PC-3 (cell line): ENCODE measurements around the gene CFAP97D1. TPM values are rescaled to one million over a fixed set of nuclear protein-coding genes. Genes with fewer than 3 reads are reported as not detected.

ENCODE experiments used
- ATAC-seq: fragments of 200-7000 bp; cut with Tn5 transposase; 2 replicates; pipeline ENCODE4 v1.9.1; 2020; ENCODE audit warnings: mild to moderate bottlenecking, moderate library complexity
- BruUV-seq: library from RNA; stranded (reverse); fragments of 400-500 nt; replicated peaks from 2 replicates; lab custom pipeline; 2021; lab: Mats Ljungman, UMichigan
- CTCF ChIA-PET: fragments of 300-600 bp; sonication (Branson Sonifier 250); formaldehyde crosslinking; loops from one replicate; lab custom pipeline; 2022; ENCODE audit warnings: antibody characterized with exemption; lab: Charles Lee
- POLR2A ChIA-PET: fragments of 300-600 bp; sonication (Branson Sonifier 250); formaldehyde crosslinking; loops from one replicate; lab custom pipeline; 2022; ENCODE audit warnings: antibody characterized with exemption; ENCODE audit not compliant: unreplicated experiment; lab: Charles Lee
- DNase-seq: peaks from one replicate; pipeline ENCODE4 v3.0.0-alpha.2; 2015
- H2AFZ ChIP-seq: fragments of 300-600 bp; sonication (generic); 2 replicates; pipeline ENCODE4 v1.6.0; 2016; ENCODE audit warnings: antibody characterized with exemption, low read length
- H3F3A ChIP-seq: fragments of 300-600 bp; sonication (generic); one replicate; pipeline ENCODE4 v1.6.0; 2017; ENCODE audit warnings: antibody characterized with exemption, low read length, control low read depth, mild to moderate bottlenecking; ENCODE audit not compliant: unreplicated experiment
- H3K27ac ChIP-seq: fragments of 300-600 bp; sonication (generic); 2 replicates; pipeline ENCODE4 v1.5.1; 2016; ENCODE audit warnings: mild to moderate bottlenecking, low read length
- H3K27me3 ChIP-seq: fragments of 300-600 bp; sonication (generic); 2 replicates; pipeline ENCODE4 v1.6.1; 2016; ENCODE audit warnings: low read length, mixed read lengths
- H3K36me3 ChIP-seq: fragments of 300-600 bp; sonication (generic); 2 replicates; pipeline ENCODE4 v1.6.1; 2016; ENCODE audit warnings: low read depth, mixed run types, low read length, mixed read lengths
- H3K4me1 ChIP-seq: fragments of 300-600 bp; sonication (generic); 2 replicates; pipeline ENCODE4 v1.5.1; 2016; ENCODE audit warnings: low read length; ENCODE audit not compliant: insufficient read depth
- H3K4me2 ChIP-seq: fragments of 300-600 bp; sonication (generic); 2 replicates; pipeline ENCODE4 v1.6.0; 2016; ENCODE audit warnings: low read length
- H3K4me3 ChIP-seq: fragments of 300-600 bp; sonication (generic); 2 replicates; pipeline ENCODE4 v1.5.1; 2016; ENCODE audit warnings: mild to moderate bottlenecking, low read length, mixed read lengths
- H3K79me2 ChIP-seq: fragments of 300-600 bp; sonication (generic); 2 replicates; pipeline ENCODE4 v1.6.1; 2017; ENCODE audit warnings: low read length, mixed read lengths
- H3K9ac ChIP-seq: fragments of 300-600 bp; sonication (generic); 2 replicates; pipeline ENCODE4 v1.6.0; 2016; ENCODE audit warnings: mild to moderate bottlenecking, low read length
- H3K9me2 ChIP-seq: fragments of 300-600 bp; sonication (generic); replicated peaks from 2 replicates; pipeline ENCODE4 v1.6.1; 2016; ENCODE audit warnings: mixed run types, low read length, mixed read lengths
- H3K9me3 ChIP-seq: fragments of 300-600 bp; sonication (generic); 2 replicates; pipeline ENCODE4 v1.6.1; 2016; ENCODE audit warnings: low read length, mixed read lengths
- H4K20me1 ChIP-seq: fragments of 300-600 bp; sonication (generic); 2 replicates; pipeline ENCODE4 v1.6.1; 2016; ENCODE audit warnings: low read length, mixed read lengths
- CTCF ChIP-seq: fragments of 300-600 bp; sonication (generic); conservative IDR thresholded peaks from 2 replicates; pipeline ENCODE4 v1.5.1; 2017; ENCODE audit warnings: antibody characterized with exemption, low read depth, mild to moderate bottlenecking, low read length
- EZH2 ChIP-seq: fragments of 300-600 bp; sonication (generic); IDR thresholded peaks from one replicate; pipeline ENCODE4 v1.6.1; 2017; ENCODE audit warnings: antibody characterized with exemption, mild to moderate bottlenecking, low read length; ENCODE audit not compliant: unreplicated experiment
- EZH2phosphoT487 ChIP-seq: fragments of 300-600 bp; sonication (generic); IDR thresholded peaks from 2 replicates; pipeline ENCODE4 v1.6.1; 2018; ENCODE audit warnings: mild to moderate bottlenecking, antibody characterized with exemption, low read length, borderline replicate concordance
- intact Hi-C: fragments of 100-400 bp; cut with micrococcal nuclease; formaldehyde crosslinking; loops from 2 replicates; pipeline ENCODE4 v1.9.0; 2023
- total RNA-seq: library from RNA; depleted of rRNA; stranded (reverse); fragments of >200 nt; gene quantifications from 2 replicates; pipeline ENCODE4 v1.2.3, GENCODE V29; 2014

CFAP97D1 gene
- total RNA-seq, 1 experiment from 2014 or later: 0.29 TPM

- Histone ChIP-seq H2AFZ (no peak overlapping the region), H4K20me1 (no peaks in the 10 kb centered on the region), H3K9me2 (no peaks in the 10 kb centered on the region), H3K27ac (no peak overlapping the region), H3K4me3 (no peak overlapping the region), H3K9me3 (no peaks in the 10 kb centered on the region), H3K9ac (no peak overlapping the region), H3K36me3 (peaks cover 20% of the 10 kb centered on the region; the same call in 1 of the 2 replicates), H3K4me1 (peaks cover 16% of the 10 kb centered on the region), H3K27me3 (no peaks in the 10 kb centered on the region), H3K79me2 (no peaks in the 10 kb centered on the region), H3K4me2 (no peak overlapping the region), H3F3A (no peaks in the 10 kb centered on the region)
- no TSS peak for BruUV-seq
- no peak for ATAC-seq
- ChIA-PET POLR2A (interaction anchor here (0.6 kb wide), 1 partner anchor 592 kb away, joined by 3 read pairs; no protein-coding TSS in a partner anchor), CTCF (no interaction called here)
- no peak for TF ChIP-seq EZH2phosphoT487
- TF ChIP-seq EZH2: no peak
- no peak for TF ChIP-seq CTCF
- intact Hi-C loops: no loop called here
- DNase-seq: no peak
Measured at GRCh38 chr17:43817826-43818225, 37.6 kb downstream of the CFAP97D1 start.

GRCh38 chr17:43818966-43819365, 38.7 kb downstream of the CFAP97D1 start:
- Histone ChIP-seq H3K27ac (no peak overlapping the region), H3K79me2 (no peaks in the 10 kb centered on the region), H3K27me3 (no peaks in the 10 kb centered on the region), H3K9ac (no peak overlapping the region), H4K20me1 (no peaks in the 10 kb centered on the region), H3F3A (no peaks in the 10 kb centered on the region), H3K36me3 (peaks cover 16% of the 10 kb centered on the region; the same call in 1 of the 2 replicates), H2AFZ (no peak overlapping the region), H3K4me1 (peaks cover 16% of the 10 kb centered on the region), H3K9me3 (no peaks in the 10 kb centered on the region), H3K4me2 (no peak overlapping the region), H3K4me3 (no peak overlapping the region), H3K9me2 (no peaks in the 10 kb centered on the region)
- no peak for TF ChIP-seq CTCF
- TF ChIP-seq EZH2phosphoT487: no peak
- TF ChIP-seq EZH2: no peak
- no peak for ATAC-seq
- CTCF ChIA-PET: no interaction called here
- no TSS peak for BruUV-seq
- DNase-seq: no peak
- intact Hi-C loops: no loop called here
- POLR2A ChIA-PET: interaction anchor here (0.5 to 0.6 kb wide), 2 partner anchors 168 to 1801 kb away, joined by 5 to 6 read pairs; no protein-coding TSS in a partner anchor

- no peak overlapping the region for H3K4me2 ChIP-seq
- H3K4me1 ChIP-seq: 0 out of 2 replicates have a peak, but pooled peaks cover under 1% of the 10 kb centered on the region
- H3K36me3 ChIP-seq: peaks cover 17% of the 10 kb centered on the region
- ChIA-PET POLR2A (no interaction called here), CTCF (no interaction called here)
- H3K27me3 ChIP-seq: no peaks in the 10 kb centered on the region
- no peak for DNase-seq
- no peak for ATAC-seq
- H3K9me3 ChIP-seq: no peaks in the 10 kb centered on the region
- TF ChIP-seq EZH2phosphoT487: no peak
- no peak for TF ChIP-seq CTCF
- no peak for TF ChIP-seq EZH2
- no TSS peak for BruUV-seq
- H3K27ac ChIP-seq: no peak overlapping the region
- H2AFZ ChIP-seq: no peak overlapping the region
- H3K4me3 ChIP-seq: no peak overlapping the region
- H3K9ac ChIP-seq: no peak overlapping the region
- no peaks in the 10 kb centered on the region for H3F3A ChIP-seq
- intact Hi-C loops: no loop called here
- H4K20me1 ChIP-seq: no peaks in the 10 kb centered on the region
- no peaks in the 10 kb centered on the region for H3K79me2 ChIP-seq
- no peaks in the 10 kb centered on the region for H3K9me2 ChIP-seq
Measured at GRCh38 chr17:43820759-43821158, 40.5 kb downstream of the CFAP97D1 start.
